Kidney epithelial cell (primary cell): Measurements from ENCODE around the gene CDH13. TPM values are rescaled to one million over a fixed set of nuclear protein-coding genes. Genes with fewer than 3 reads are reported as not detected.

Experiments used
- DNase-seq: peaks from one replicate; pipeline ENCODE4 v3.0.0-alpha.2; 2010; ENCODE audit warnings: low read depth
- H3K27me3 ChIP-seq: 2 replicates; pipeline ENCODE4 v1.6.0; 2011; ENCODE audit warnings: low read length; ENCODE audit not compliant: control insufficient read depth, insufficient read depth
- H3K36me3 ChIP-seq: 2 replicates; pipeline ENCODE4 v1.5.1; 2011; ENCODE audit warnings: low read length; ENCODE audit not compliant: control insufficient read depth, insufficient read depth
- H3K4me3 ChIP-seq: 2 replicates; pipeline ENCODE4 v1.5.1; 2011; ENCODE audit warnings: low read depth, mild to moderate bottlenecking, control low read depth, low read length
- CTCF ChIP-seq: IDR thresholded peaks from 2 replicates; pipeline ENCODE4 v1.5.1; 2011; ENCODE audit warnings: mild to moderate bottlenecking, moderate library complexity, low read length, control low read depth, inconsistent platforms; ENCODE audit not compliant: insufficient read depth, poor library complexity, severe bottlenecking
- total RNA-seq: library from RNA; depleted of rRNA; stranded (reverse); fragments of >200 nt; gene quantifications from 2 replicates; pipeline ENCODE4 v1.2.3, GENCODE V29; 2015

CDH13 gene
- total RNA-seq, 1 donor from 2014 or later = 32.8 TPM

GRCh38 chr16:83723244-83723643, 1096.5 kb downstream of the CDH13 start:
- H3K4me3 ChIP-seq = no peak overlapping the region
- DNase-seq = no peak

GRCh38 chr16:83723901-83724300, 1097.1 kb downstream of the CDH13 start:
- no peak for TF ChIP-seq CTCF
- H3K36me3 ChIP-seq = no peaks in the 10 kb centered on the region
- DNase-seq = no peak
- no peak overlapping the region for H3K4me3 ChIP-seq
- H3K27me3 ChIP-seq = no peaks in the 10 kb centered on the region

More at GRCh38 chr16:83723244-83723643, 1096.5 kb downstream of the CDH13 start:
- TF ChIP-seq CTCF = no peak
- Histone ChIP-seq H3K36me3 (no peaks in the 10 kb centered on the region), H3K27me3 (no peaks in the 10 kb centered on the region)

- TF ChIP-seq CTCF = no peak
- DNase-seq = no peak
These were observed 1097.8 kb downstream of the CDH13 start for GRCh38 chr16:83724585-83724984.

GRCh38 chr16:83725313-83725712, 1098.5 kb downstream of the CDH13 start:
- TF ChIP-seq CTCF = no peak
- Histone ChIP-seq H3K36me3 (no peaks in the 10 kb centered on the region), H3K4me3 (no peak overlapping the region), H3K27me3 (no peaks in the 10 kb centered on the region)
- no peak for DNase-seq

More at GRCh38 chr16:83724585-83724984, 1097.8 kb downstream of the CDH13 start:
- H3K27me3 ChIP-seq = no peaks in the 10 kb centered on the region
- no peak overlapping the region for H3K4me3 ChIP-seq
- H3K36me3 ChIP-seq = no peaks in the 10 kb centered on the region

- no peak overlapping the region for H3K4me3 ChIP-seq
- DNase-seq = no peak
- H3K36me3 ChIP-seq = no peaks in the 10 kb centered on the region
- H3K27me3 ChIP-seq = no peaks in the 10 kb centered on the region
- no peak for TF ChIP-seq CTCF
These were observed 1100.2 kb downstream of the CDH13 start for GRCh38 chr16:83727018-83727417.

- H3K27me3 ChIP-seq = no peaks in the 10 kb centered on the region
- no peak for DNase-seq
- H3K36me3 ChIP-seq = no peaks in the 10 kb centered on the region
- TF ChIP-seq CTCF = no peak
- H3K4me3 ChIP-seq = no peak overlapping the region
These were observed 1101.1 kb downstream of the CDH13 start for GRCh38 chr16:83727751-83728352.
